Heart left ventricle (tissue), 13 donors: ENCODE data around the gene AKT1.

Source experiments
- CTCF ChIP-seq, 12 donors: fragments of 200-600 bp; sonication (generic) in 4 of 12; IDR thresholded peaks; one replicate each; pipeline versions ENCODE4 v1.5.0 to v1.8.0; 2018 to 2022; ENCODE audit warnings: antibody characterized with exemption in 12 of 12, mild to moderate bottlenecking in 5 of 12
- POLR2A ChIP-seq, 2 donors: fragments of 450-650 bp; IDR thresholded peaks; one replicate each; pipeline ENCODE4 v1.6.1; 2017; ENCODE audit warnings: antibody characterized with exemption in 2 of 2, mild to moderate bottlenecking in 2 of 2, moderate library complexity in 2 of 2
- donor health status: ischemic (EF 13 %, LVEDD 7.1; RV severe dilation, severe dysfunction).
- donor health status: DM: no; HTN: yes; CAD: no.
- donor health status: DM: no; HTN: no; CAD: no.
- donor health status: ischemic (EF 25% LVEDD 6.9; RV normal size, moderate dysfunction).
- donor health status: ischemic (EF 25% LVEDD 5.7; RV mildly dilated, moderate dysfunction).
- donor health status: ischemic (EF 35%, LVEDD 5.7; RV mildly dilated, moderate dysfunction).
- donor health status: nonischemic (EF 11% LVEDD 7.7; RV severe dilation, severe dysfunction).
- donor health status: DM: yes; HTN: yes; CAD: no.
- donor health status: PGD.
- donor health status: ischemic (EF 29% LVEDD 5.4; RV normal size, mild dysfunction).
- donor health status: nonischemic (EF 23%, LVEDD 6.1; RV moderate dilation, normal function).

DNA sequence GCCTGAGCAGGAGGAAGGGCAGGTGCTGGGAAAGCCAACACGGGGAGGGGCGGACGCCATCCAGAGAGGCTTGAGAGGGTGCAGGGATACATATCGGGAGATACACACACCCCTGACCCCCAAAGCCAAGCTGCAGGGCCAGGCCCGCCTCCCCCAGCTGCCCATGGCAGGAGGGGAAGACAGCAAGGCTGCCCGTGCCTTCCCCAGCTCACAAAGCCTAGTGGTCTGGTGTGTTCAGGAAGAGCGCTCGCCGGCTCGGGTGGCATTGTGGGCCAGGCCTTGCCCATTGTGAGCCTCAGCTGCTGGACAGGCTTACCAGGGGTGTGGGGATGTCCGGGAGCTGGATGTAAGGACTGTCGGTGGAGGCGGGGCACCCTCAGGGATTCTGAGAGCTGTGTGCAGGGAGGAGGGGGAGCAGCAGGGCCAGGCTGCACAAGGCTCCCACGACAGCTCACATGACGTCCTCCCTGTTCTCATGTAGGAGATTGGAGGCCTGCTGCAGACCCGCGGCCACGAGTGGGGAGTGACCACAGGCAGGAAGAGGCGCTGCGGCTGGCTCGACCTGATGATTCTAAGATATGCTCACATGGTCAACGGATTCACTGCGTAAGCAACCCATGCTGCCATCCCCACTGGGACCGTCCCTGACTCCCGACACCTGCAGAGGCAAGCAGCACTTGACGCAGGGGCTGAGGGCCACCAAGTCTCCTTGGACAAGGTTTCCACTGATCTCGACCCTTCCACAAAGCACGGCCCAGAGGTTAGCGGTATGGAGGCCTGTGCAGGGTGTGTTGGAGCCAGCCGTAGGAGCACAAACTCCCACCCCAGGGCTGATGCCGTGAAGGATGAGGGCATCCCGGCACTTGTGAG lies 52.7 kb downstream of the AKT1 start:
- TF ChIP-seq CTCF (IDR thresholded peaks at IDR 0.05) (no peak), POLR2A (IDR thresholded peaks at IDR 0.05) (no peak)
